ENCODE measurements around the gene PDE7B. TPM values are rescaled to one million over a fixed set of nuclear protein-coding genes. Genes with fewer than 3 reads are reported as not detected.

The PDE7B gene
- total RNA-seq, 1 donor from 2014 or later = 5.4 TPM

- no peak for DNase-seq (ENCODE audit: low spot score)
Measured at GRCh38 chr6:136063096-136063495, 211.6 kb downstream of the PDE7B start.

DNA sequence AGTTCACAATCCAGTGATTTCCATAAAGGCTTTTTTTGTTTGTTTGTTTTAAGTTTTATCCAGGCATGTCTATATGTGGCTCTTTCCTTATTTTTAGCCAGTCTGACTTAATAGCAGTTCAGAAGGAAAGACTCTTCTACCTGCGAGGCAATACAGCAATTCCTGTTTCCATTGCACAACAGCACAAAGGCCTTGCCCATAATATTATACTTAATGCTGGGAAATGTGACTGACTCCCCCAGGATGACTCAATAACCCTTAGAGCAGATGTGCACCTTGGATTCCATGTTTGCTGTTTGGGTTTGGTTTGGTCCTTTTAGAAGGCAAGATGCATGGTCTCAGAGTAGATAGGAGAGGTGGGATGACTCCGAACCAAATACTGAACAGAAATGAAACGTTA lies 214.5 kb downstream of the PDE7B start:
- DNase-seq (ENCODE audit: low spot score) = no peak

DNA sequence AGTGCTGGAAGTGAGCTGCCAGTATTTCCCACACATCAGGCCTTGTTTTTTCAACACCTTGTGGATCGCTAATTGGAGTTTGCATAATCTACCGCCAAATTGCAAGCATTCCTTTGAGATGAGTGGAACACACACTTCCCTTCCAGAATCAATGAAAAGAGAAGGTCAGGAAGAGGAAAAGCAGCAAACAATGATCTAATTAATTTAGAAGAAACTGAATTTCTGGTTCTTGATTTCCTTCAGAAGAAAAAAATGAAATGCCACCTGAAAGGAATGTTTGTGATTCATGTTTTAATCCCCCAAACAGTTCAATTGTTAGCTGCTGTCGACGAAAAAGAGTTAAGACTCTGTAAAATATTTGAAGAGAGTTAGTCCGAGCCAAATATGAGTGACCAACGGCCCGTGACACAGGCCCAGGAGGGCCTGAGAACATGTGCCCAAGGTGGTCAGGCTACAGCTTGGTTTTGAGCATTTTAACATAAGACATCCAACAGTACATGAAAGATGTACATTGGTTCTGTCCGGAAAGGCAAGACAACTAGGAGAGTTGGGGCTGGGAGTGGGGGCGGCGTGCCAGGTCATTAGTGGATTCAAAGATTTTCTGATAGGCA lies 216.3 kb downstream of the PDE7B start:
- DNase-seq (ENCODE audit: low spot score) = no peak

GRCh38 chr6:136069119-136069518 lies 217.6 kb downstream of the PDE7B start:
- no peak for DNase-seq (ENCODE audit: low spot score)

DNA sequence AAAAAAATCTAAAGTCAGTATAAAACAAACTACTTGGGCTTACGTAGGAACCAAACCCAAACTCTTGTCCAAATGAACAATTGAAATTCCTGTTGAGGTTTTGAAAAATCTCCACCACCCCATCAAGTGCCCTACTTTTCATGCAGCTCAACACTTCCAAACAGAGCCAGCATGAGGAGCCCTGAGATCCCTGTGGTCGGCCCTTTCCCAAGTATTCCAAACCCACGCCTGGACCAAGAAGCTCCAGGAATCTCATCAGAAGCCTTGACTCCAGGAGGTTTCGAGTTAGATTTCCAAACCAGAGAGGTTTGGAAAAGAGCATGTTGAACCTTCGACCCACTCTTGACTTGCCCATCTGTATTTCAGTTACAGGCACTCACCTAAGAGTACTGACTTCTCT lies 219.3 kb downstream of the PDE7B start:
- DNase-seq (ENCODE audit: low spot score) = no peak

- DNase-seq (ENCODE audit: low spot score) = no peak
Measured at GRCh38 chr6:136072691-136073090, 221.2 kb downstream of the PDE7B start.

DNA sequence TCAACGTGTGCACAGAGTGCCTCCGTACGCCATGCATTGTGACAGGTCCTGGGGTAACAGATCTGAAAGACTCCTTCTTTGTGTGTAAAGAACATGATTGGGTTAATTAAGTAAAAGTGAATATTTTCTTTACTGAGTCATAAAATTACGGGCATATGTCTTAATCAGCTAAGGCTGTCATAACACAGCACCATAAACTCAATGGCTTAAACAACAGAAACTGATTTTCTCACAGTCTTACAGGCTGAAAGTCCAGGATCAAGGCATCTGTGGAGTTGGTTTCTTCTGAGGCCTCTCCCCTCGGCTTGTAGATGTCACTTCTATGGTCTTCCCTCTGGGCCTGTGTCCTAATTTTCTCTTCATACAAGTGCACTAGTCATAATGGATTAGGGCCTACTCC lies 221.7 kb downstream of the PDE7B start:
- DNase-seq (ENCODE audit: low spot score) = no peak

GRCh38 chr6:136076496-136076895 lies 225.0 kb downstream of the PDE7B start:
- DNase-seq (ENCODE audit: low spot score) = no peak

- DNase-seq (ENCODE audit: low spot score) = no peak
Measured at GRCh38 chr6:136077834-136078576, 226.5 kb downstream of the PDE7B start.

- DNase-seq (ENCODE audit: low spot score) = no peak
Measured at GRCh38 chr6:136079701-136080565, 228.4 kb downstream of the PDE7B start.

- no peak for DNase-seq (ENCODE audit: low spot score)
Measured at GRCh38 chr6:136083540-136083939, 232.0 kb downstream of the PDE7B start.

- DNase-seq (ENCODE audit: low spot score) = no peak
Measured at GRCh38 chr6:136084403-136084802, 232.9 kb downstream of the PDE7B start.

GRCh38 chr6:136085370-136086115 lies 234.0 kb downstream of the PDE7B start:
- DNase-seq (ENCODE audit: low spot score) = no peak

- no peak for DNase-seq (ENCODE audit: low spot score)
Measured at GRCh38 chr6:136086686-136087085, 235.2 kb downstream of the PDE7B start.

- no peak for DNase-seq (ENCODE audit: low spot score)
Measured at GRCh38 chr6:136087986-136088385, 236.5 kb downstream of the PDE7B start.

- no peak for DNase-seq (ENCODE audit: low spot score)
Measured at GRCh38 chr6:136088693-136089092, 237.2 kb downstream of the PDE7B start.

- no peak for DNase-seq (ENCODE audit: low spot score)
Measured at GRCh38 chr6:136089876-136090275, 238.4 kb downstream of the PDE7B start.

DNA sequence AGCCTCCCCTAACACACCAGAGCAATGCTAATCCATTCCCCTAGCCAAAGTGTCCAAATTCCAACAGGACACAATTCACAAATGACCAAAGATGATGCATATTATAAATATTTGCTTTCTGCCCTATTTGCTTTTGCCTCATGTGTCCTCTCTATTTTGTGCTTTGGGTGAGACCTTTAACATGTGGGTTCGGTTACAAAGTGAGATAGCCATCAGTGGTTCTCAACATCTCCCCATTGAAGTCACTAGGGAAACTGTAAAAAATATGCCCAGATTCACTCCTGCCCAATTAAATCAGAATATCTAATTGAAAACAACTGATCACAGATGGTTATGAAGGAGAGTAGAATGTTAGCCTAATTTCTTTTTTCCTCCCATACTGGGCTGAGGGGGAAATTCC lies 239.4 kb downstream of the PDE7B start:
- DNase-seq (ENCODE audit: low spot score) = no peak

- no peak for DNase-seq (ENCODE audit: low spot score)
Measured at GRCh38 chr6:136092897-136093296, 241.4 kb downstream of the PDE7B start.

DNA sequence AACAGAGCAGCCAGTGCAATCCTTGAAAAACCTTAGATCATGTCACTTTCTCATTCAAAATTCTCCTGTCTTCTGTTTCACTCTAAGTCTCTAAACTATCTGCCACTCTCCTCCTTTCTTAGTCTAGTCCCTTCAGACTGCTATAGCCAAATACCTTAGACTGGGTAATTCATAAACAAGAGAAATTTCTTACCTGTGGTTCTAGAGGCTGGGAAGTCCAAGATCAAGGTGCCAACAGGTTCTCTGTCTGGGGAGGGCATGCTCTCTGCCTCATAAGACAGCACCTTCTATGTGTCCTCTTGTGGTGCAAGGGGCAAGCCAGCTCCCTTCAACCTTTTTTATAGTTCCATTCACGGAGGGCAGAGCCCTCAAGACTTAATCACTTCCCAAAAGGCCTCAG lies 242.3 kb downstream of the PDE7B start:
- no peak for DNase-seq (ENCODE audit: low spot score)

- no peak for DNase-seq (ENCODE audit: low spot score)
Measured at GRCh38 chr6:136094812-136095211, 243.3 kb downstream of the PDE7B start.
